ENCODE data around the gene ESYT1.

GRCh38 chr12:56159482-56160192 is 31.6 kb downstream of the ESYT1 start:
- TF ChIP-seq, protein P1, sequence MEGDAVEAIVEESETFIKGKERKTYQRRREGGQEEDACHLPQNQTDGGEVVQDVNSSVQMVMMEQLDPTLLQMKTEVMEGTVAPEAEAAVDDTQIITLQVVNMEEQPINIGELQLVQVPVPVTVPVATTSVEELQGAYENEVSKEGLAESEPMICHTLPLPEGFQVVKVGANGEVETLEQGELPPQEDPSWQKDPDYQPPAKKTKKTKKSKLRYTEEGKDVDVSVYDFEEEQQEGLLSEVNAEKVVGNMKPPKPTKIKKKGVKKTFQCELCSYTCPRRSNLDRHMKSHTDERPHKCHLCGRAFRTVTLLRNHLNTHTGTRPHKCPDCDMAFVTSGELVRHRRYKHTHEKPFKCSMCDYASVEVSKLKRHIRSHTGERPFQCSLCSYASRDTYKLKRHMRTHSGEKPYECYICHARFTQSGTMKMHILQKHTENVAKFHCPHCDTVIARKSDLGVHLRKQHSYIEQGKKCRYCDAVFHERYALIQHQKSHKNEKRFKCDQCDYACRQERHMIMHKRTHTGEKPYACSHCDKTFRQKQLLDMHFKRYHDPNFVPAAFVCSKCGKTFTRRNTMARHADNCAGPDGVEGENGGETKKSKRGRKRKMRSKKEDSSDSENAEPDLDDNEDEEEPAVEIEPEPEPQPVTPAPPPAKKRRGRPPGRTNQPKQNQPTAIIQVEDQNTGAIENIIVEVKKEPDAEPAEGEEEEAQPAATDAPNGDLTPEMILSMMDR (conservative IDR thresholded peaks at IDR 0.05 in 1 of 2, IDR thresholded peaks at IDR 0.05 in 1 of 2; ENCODE audit: low read depth in 1 of 2, low read length in 2 of 2): no peak
- TF ChIP-seq EZH2 (IDR thresholded peaks at IDR 0.05; ENCODE audit: low read length, missing control alignments): no peak

Measured in fibroblast of lung (primary cell).